Activated CD4-positive, alpha-beta T cell treated with anti-CD3 and anti-CD28 coated beads, Interleukin-2, amount 10 ng/mL, durations not matched to agents 24 days and 14 days (primary cell): ENCODE measurements around the gene GATA1. TPM values are rescaled to one million over a fixed set of nuclear protein-coding genes. Genes with fewer than 3 reads are reported as not detected.

Experiments used
- DNase-seq: peaks from one replicate; pipeline ENCODE4 v3.0.0; 2022
- H3K27ac Mint-ChIP-seq: one replicate; pipeline ENCODE4 v1.8.0; 2022; ENCODE audit warnings: mild to moderate bottlenecking, mixed read lengths
- H3K27me3 Mint-ChIP-seq: one replicate; pipeline ENCODE4 v1.8.0; 2022; ENCODE audit warnings: mixed read lengths
- H3K36me3 Mint-ChIP-seq: one replicate; pipeline ENCODE4 v1.8.0; 2022; ENCODE audit warnings: low read depth, mild to moderate bottlenecking, mixed read lengths
- H3K4me1 Mint-ChIP-seq: one replicate; pipeline ENCODE4 v1.8.0; 2021; ENCODE audit warnings: mixed read lengths
- H3K4me3 Mint-ChIP-seq: one replicate; pipeline ENCODE4 v1.8.0; 2022; ENCODE audit warnings: mild to moderate bottlenecking, moderate library complexity, mixed read lengths
- H3K9me3 Mint-ChIP-seq: one replicate; pipeline ENCODE4 v1.8.0; 2021; ENCODE audit warnings: mixed read lengths
- intact Hi-C: fragments of 100-400 bp; cut with micrococcal nuclease; formaldehyde crosslinking; loops from one replicate; pipeline ENCODE4 v1.15.1; 2023
- total RNA-seq: library from RNA; stranded (reverse); gene quantifications from 2 replicates; pipeline ENCODE4 v1.2.3, GENCODE V29; 2022

Gene GATA1
- total RNA-seq, 1 donor from 2014 or later = not detected

DNA sequence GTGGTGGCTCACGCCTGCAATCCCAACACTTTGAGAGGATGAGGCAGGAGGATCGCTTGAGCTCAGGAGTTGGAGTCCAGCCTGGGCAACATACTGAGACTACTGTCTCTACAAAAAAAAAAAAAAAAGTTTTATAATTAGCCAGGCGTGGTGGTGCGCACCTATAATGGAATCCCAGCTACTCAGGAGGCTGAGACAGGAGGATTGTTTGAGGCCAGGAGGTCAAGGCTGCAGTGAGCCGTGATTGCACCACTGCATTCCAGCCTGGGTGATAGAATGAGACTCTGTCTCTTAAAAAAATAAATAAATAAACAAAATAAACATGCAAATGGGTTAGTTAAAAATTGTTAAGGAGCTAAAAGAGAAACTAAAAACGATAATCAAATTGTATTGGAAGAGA is 17.2 kb upstream of the GATA1 start:
- no peak overlapping the region for H3K27ac Mint-ChIP-seq
- H3K9me3 Mint-ChIP-seq = no peaks in the 10 kb centered on the region
- no peak overlapping the region for H3K4me3 Mint-ChIP-seq
- DNase-seq = no peak
- peaks cover 4% of the 10 kb centered on the region for H3K27me3 Mint-ChIP-seq
- H3K4me1 Mint-ChIP-seq = no peaks in the 10 kb centered on the region
- no peaks in the 10 kb centered on the region for H3K36me3 Mint-ChIP-seq
- intact Hi-C loops = no loop called here

DNA sequence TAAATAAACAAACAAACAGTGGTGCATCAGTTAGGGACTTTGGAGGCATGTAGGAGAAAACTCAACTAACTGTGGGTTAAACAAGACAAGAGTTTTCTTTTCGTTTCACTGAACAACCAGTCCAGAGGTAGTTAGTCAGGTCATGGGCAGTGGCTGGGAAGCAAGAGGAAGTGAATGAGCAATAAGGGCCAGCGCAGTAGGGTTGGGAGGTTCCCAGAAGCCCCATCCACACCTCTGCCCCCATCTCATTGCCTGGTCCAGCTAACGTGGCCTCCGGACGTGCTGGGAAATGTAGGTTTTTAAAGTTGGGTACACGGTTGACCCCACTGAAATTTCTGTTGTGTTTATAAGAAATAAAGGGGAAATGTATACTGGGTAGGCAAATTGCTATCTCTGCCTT is 16.1 kb upstream of the GATA1 start:
- H3K4me3 Mint-ChIP-seq = no peak overlapping the region
- DNase-seq = no peak
- no peak overlapping the region for H3K27ac Mint-ChIP-seq
- H3K36me3 Mint-ChIP-seq = no peaks in the 10 kb centered on the region
- intact Hi-C loops = no loop called here
- no peaks in the 10 kb centered on the region for H3K4me1 Mint-ChIP-seq
- H3K27me3 Mint-ChIP-seq = peaks cover 4% of the 10 kb centered on the region
- no peaks in the 10 kb centered on the region for H3K9me3 Mint-ChIP-seq

DNA sequence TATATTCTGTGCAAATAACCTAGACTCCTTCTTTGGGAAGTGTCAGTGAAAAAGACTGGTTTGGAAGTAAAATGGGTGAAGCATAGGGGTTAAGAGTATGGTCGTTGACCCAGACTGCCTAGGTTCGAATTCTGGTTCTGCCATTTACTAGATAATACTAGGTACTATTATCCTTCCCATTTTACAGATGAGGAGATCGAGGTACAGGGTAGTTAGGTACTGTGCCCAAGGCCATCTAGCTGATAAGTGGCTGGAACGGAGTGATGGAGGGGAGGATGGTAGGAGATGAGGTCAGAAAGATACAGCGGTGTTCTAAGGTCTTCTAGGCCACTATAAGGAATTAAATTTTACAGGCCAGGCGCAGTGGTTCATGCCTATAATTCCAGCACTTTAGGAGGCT is 13.8 kb upstream of the GATA1 start:
- Mint-ChIP-seq H3K4me1 (no peaks in the 10 kb centered on the region), H3K27ac (no peak overlapping the region), H3K4me3 (no peak overlapping the region), H3K27me3 (peaks cover 15% of the 10 kb centered on the region), H3K36me3 (no peaks in the 10 kb centered on the region), H3K9me3 (no peaks in the 10 kb centered on the region)
- DNase-seq = no peak
- intact Hi-C loops = no loop called here

DNA sequence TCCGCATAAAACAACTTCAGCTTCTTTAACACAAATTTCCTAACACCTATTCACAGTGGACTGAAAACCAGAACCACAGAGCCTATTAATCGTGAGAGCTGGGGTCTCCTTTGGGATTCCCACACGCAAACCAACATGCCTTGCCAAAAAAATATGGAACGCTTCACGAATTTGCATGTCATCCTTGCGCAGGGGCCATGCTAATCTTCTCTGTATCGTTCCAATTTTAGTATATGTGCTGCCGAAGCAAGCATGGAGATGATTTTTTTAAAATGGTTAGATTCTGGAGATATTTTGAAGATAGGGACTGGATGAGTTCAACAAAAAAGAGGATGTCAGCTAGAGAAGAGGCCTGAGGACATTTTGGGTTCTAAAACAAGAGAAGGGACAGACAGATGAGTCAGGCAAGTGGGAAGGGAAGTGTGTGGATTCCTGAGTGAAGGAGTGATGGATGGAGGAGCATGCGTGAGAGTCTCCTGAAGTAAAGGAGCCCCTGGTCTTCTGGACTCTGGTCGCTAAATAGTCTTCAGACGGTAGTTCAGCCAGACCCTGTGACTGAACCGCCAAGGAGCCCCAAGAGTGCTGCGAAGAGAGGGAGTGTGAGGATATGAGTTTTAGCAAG is 9.5 kb upstream of the GATA1 start:
- H3K27me3 Mint-ChIP-seq = peaks cover 16% of the 10 kb centered on the region
- no peak for DNase-seq
- no peak overlapping the region for H3K27ac Mint-ChIP-seq
- intact Hi-C loops = no loop called here
- H3K36me3 Mint-ChIP-seq = no peaks in the 10 kb centered on the region
- no peaks in the 10 kb centered on the region for H3K4me1 Mint-ChIP-seq
- no peak overlapping the region for H3K4me3 Mint-ChIP-seq
- H3K9me3 Mint-ChIP-seq = no peaks in the 10 kb centered on the region

DNA sequence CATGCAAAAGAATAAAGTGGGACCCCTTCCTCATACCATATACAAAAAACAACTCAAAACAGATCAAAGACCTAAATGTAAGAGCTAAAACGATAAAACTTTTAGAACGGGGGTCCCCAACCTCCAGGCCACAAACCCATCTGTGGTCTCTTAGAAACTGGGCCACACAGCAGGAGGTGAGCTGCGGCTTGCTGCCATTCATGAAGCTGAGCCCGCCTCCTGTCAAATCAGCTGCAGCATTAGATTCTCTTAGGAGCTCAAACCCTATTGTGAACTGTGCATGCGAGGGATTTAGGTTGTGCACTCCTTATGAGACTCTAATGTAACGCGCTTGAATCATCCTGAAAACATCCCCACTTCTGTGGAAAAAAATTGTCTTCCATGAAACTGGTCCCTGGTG is 7.0 kb upstream of the GATA1 start:
- peaks cover 16% of the 10 kb centered on the region for H3K27me3 Mint-ChIP-seq
- no peaks in the 10 kb centered on the region for H3K4me1 Mint-ChIP-seq
- intact Hi-C loops = no loop called here
- no peak for DNase-seq
- H3K27ac Mint-ChIP-seq = no peak overlapping the region
- no peak overlapping the region for H3K4me3 Mint-ChIP-seq
- no peaks in the 10 kb centered on the region for H3K36me3 Mint-ChIP-seq
- no peaks in the 10 kb centered on the region for H3K9me3 Mint-ChIP-seq

DNA sequence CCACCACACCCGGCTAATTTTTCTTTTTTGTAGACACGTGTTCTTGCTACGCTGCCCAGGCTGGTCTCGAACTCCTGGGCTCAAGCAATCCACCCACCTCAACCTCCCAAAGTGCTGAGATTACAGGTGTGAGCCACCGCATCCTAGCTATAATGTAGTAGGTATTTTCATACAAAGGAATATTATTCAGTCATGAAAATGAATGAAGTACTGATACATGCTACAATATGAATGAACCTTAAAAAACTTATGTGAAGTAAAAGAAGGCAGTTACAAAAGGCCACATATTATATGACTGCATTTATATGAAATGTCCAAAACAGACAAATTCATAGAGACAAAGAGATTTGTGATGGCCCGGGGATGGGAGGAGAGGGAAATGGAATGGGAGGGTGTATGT is 4.7 kb upstream of the GATA1 start:
- Mint-ChIP-seq H3K9me3 (no peaks in the 10 kb centered on the region), H3K36me3 (no peaks in the 10 kb centered on the region), H3K27ac (no peak overlapping the region), H3K4me1 (no peaks in the 10 kb centered on the region), H3K4me3 (no peak overlapping the region), H3K27me3 (peaks cover 16% of the 10 kb centered on the region)
- DNase-seq = no peak
- intact Hi-C loops = no loop called here

DNA sequence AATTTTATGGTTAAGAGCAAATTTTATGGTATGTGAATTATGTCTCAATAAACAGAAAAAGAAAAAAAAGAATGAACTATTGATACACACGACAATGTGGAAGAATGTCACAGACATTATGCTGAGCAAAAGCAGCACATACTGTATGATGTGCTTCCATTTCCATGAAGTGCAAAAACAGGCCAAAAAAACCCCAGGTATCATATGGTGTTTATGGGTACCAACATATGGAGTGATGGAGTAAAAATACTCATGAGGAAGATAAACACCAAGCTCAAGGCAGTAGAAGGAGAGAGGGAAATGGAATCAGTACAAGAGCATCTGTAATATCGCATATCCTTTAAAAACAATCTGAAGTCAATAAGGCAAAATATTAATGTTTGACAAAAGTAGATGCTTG is 4.2 kb upstream of the GATA1 start:
- Mint-ChIP-seq H3K4me1 (peaks cover 3% of the 10 kb centered on the region), H3K9me3 (no peaks in the 10 kb centered on the region), H3K4me3 (no peak overlapping the region), H3K27me3 (peaks cover 16% of the 10 kb centered on the region), H3K36me3 (no peaks in the 10 kb centered on the region), H3K27ac (no peak overlapping the region)
- DNase-seq = no peak
- intact Hi-C loops = no loop called here

DNA sequence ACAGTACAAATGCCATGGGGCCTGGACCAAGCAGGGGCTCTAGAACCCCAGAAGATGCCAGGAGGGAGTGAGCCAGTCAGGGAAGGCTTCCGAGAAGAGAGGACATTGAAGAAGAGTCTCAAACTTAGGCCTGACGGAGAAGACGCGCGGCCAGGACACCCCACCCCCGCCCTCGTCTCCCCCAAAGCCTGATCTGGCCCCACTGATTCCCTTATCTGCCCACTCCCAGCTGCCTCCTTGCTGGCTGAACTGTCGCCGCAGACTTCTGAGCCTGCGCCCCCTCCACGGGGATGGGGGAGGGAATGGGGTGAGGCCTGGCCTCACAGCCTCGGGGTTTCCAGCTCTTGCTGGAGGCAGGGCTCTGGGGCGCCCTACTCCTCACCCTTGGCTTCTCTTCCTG is 3.6 kb upstream of the GATA1 start:
- no peak for DNase-seq
- intact Hi-C loops = no loop called here
- Mint-ChIP-seq H3K27me3 (peaks cover 14% of the 10 kb centered on the region), H3K4me3 (no peak overlapping the region), H3K27ac (no peak overlapping the region), H3K36me3 (no peaks in the 10 kb centered on the region), H3K4me1 (peaks cover 3% of the 10 kb centered on the region), H3K9me3 (no peaks in the 10 kb centered on the region)

DNA sequence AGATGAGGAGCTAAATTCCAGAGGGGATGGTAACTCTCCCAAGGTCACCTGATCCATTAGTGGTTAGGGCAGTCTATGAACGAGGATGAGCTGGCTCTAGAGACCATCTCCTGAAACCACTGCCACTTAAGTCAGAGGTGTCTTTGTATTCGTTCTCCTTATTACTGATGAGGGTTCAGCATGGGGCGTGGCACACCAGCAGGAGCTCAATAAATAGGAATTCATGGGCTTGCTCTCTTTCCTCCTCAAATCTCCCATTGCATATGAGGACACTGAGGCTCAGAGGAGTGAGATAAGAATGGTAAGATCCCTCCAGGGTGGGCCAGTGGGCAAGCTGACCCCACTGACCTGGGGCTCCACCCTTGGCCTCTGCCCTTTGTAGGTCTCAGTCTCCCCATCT is 1.7 kb upstream of the GATA1 start:
- Mint-ChIP-seq H3K27me3 (peaks cover 14% of the 10 kb centered on the region), H3K36me3 (no peaks in the 10 kb centered on the region), H3K27ac (no peak overlapping the region), H3K4me3 (no peak overlapping the region), H3K9me3 (no peaks in the 10 kb centered on the region), H3K4me1 (peaks cover 10% of the 10 kb centered on the region)
- intact Hi-C loops = no loop called here
- DNase-seq = no peak

DNA sequence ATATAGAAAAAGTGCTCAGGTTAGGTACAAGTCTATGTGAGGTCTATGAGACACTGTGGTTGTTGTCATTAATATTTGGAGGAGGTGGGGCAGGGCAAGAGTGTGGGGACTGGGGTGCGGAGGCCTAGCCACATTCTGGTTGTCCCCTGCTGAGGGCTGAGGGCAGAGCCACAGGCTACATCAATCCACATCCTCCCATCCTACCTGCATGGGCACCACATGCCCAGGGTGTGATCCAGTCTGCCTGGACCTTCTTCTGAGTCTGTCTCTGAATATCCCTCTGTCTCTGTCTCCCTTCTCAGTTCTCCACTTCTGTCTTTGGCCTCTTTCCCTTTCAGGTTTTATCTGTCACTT is 1.2 kb upstream of the GATA1 start:
- DNase-seq = no peak
- no peaks in the 10 kb centered on the region for H3K9me3 Mint-ChIP-seq
- H3K4me1 Mint-ChIP-seq = peaks cover 11% of the 10 kb centered on the region
- peaks cover 14% of the 10 kb centered on the region for H3K27me3 Mint-ChIP-seq
- H3K36me3 Mint-ChIP-seq = no peaks in the 10 kb centered on the region
- H3K27ac Mint-ChIP-seq = no peak overlapping the region
- intact Hi-C loops = no loop called here
- H3K4me3 Mint-ChIP-seq = no peak overlapping the region

DNA sequence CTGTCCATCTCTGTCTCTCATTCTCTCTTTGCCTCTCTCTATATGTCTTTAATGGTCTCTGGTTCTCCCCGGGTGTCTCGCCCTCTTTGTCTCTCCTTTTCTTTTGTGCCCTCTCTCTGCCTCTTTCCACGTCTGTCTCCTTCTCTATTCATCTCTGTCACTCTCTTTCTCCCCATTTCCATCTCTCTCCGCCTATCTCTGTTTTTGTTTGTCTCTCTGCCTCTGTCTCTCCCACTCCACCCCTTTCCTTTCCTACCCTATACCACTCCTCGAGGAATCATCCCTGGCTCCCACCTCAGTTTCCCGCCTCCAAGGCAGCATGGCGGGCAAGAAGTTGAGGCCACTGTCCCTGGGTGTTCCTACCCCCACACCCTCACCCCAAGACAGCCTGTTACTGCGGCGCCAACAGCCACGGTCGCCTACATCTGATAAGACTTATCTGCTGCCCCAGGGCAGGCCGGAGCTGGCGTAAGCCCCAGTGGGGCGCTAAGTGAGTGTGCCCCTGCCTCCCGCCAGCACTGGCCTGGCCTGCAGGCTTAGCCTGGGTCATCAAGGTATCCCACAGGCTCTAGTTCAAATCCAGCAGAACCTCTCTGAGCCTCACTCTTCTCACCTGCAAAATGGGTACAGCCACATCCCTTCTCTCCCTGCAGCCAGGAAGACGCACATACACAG is 713 bp upstream of the GATA1 start:
- Mint-ChIP-seq H3K27me3 (peaks cover 14% of the 10 kb centered on the region), H3K4me1 (peaks cover 11% of the 10 kb centered on the region), H3K9me3 (no peaks in the 10 kb centered on the region), H3K36me3 (no peaks in the 10 kb centered on the region), H3K27ac (no peak overlapping the region), H3K4me3 (no peak overlapping the region)
- DNase-seq = no peak
- intact Hi-C loops = no loop called here

DNA sequence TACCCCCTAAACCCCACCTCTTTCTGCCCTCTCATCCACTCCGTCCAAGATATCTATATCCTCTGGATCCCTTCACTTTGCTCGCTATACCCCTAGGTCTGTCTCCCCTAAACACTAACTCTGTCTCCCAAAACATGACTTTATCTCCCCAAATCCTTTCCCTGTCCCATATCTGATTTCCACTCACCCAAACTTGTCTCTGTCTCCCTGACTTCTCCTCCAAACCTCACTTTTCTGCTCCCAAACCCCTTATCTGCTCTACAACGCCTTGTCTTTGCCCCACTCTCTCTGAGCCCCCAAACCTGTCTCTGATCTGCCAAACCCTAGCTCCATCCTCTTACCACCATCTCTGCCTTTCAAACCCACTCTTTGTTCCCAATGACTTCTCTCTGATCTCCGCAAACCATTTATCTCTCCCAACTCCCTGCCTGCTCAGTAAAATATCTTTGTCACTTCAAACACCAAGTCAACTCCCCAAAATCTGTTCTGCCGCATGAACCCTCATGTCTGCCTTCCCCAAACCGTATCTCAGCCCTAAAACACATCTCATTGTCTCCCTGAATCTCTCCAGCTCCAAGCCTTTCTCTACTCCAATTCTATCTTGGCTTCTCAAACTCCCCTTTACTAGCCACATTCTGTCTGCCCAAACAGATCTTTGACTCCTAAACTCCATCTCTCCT is 575 bp downstream of the GATA1 start:
- DNase-seq = no peak
- H3K9me3 Mint-ChIP-seq = no peaks in the 10 kb centered on the region
- H3K36me3 Mint-ChIP-seq = no peaks in the 10 kb centered on the region
- H3K4me1 Mint-ChIP-seq = peaks cover 11% of the 10 kb centered on the region
- H3K27ac Mint-ChIP-seq = no peak overlapping the region
- H3K27me3 Mint-ChIP-seq = peaks cover 13% of the 10 kb centered on the region
- intact Hi-C loops = no loop called here
- no peak overlapping the region for H3K4me3 Mint-ChIP-seq

DNA sequence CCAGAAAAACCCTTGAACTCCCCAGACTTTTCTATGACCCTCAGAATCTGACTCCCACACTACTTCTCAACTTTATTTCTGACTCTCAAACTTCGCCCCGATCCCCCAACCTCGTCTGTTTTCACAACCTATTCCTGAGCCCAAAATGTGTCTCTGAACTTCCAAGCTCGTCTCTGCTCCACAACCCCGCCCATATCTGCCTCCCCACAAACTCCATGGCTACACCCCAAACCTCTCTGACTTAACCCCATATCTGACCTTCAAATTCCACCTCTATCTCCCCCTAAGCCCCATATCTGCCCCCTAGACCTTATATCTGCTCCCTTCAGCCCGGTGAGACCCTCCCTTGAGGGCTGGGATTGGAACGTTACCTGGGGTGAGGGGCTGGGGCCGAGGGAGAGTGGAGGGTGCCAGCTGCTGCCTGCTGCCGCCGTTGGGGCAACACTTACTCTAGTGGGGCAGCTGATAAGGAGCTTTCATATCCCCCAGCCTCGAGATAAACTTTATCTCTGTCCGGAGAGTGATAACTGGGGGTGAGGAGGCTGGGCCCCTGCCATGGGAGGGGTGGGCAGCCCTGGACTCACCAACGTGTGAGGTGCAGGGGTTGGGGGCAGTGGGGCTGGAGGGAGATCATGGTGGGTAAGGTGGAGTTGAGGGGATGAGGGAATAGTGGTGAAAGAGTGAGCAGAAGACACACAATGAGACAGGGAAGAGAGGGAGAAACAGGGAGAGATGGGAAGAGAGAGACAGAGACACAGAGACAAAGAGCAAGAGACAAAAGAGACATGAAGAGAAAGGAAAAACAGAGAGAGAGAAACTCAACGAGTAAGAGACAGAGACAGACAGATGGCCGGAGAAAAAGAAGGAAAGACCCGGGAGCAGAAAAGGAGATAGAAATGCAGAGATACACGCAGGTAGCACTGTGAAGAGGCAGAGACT is 1.4 kb downstream of the GATA1 start:
- no peaks in the 10 kb centered on the region for H3K36me3 Mint-ChIP-seq
- H3K27me3 Mint-ChIP-seq = peaks cover 13% of the 10 kb centered on the region
- no peak overlapping the region for H3K27ac Mint-ChIP-seq
- DNase-seq = no peak
- H3K4me1 Mint-ChIP-seq = peaks cover 11% of the 10 kb centered on the region
- intact Hi-C loops = no loop called here
- no peaks in the 10 kb centered on the region for H3K9me3 Mint-ChIP-seq
- no peak overlapping the region for H3K4me3 Mint-ChIP-seq
